Right ventricle myocardium superior (tissue), 1 donor: ENCODE measurements around the gene CEP85. TPM values are rescaled to one million over a fixed set of nuclear protein-coding genes. Genes with fewer than 3 reads are reported as not detected.

Experiments used
- ATAC-seq: fragments of 200-7000 bp; cut with Tn5 transposase; one replicate; pipeline ENCODE4 v1.9.1; 2020; ENCODE audit warnings: mild to moderate bottlenecking; ENCODE audit not compliant: poor library complexity
- DNase-seq: peaks from one replicate; pipeline ENCODE4 v3.0.0-alpha.2; 2020
- intact Hi-C: fragments of 100-400 bp; cut with DNase I; formaldehyde crosslinking; loops from one replicate; pipeline ENCODE4 v1.11.2; 2022
- long read RNA-seq: library from polyadenylated mRNA; unstranded; transcript quantifications from one replicate; pipeline ENCODE4 v2.0.0, GENCODE V29; 2021
- total RNA-seq: library from RNA; stranded (reverse); fragmentation: NEBNext Ultra II Directional; extraction: Animal tissue kit (Norgen Biotek cat#: 25700); gene quantifications from one replicate; pipeline ENCODE4 v1.2.1, GENCODE V29; 2021
- donor health status: DM: no; HTN: yes; CAD: no; lungs with severe emphysema.

CEP85 gene
- 82.5 TPM for total RNA-seq
- long read RNA-seq, transcript CEP85-202 (14 exons, 3,922 nt): major isoform, 39 of 177 reads
- long read RNA-seq, transcript CEP85-203 (10 exons, 2,821 nt): minor isoform, 5 of 177 reads
- long read RNA-seq, transcript CEP85-201 (14 exons, 3,935 nt): minor isoform, 14 of 177 reads
- long read RNA-seq, partial matches to known transcripts: 60 of 177 reads
- long read RNA-seq, other reads (novel, unspliced or antisense): 59 of 177 reads

- ATAC-seq (peak; percentile 99), DNase-seq (peak; percentile 99)
- intact Hi-C loops: loop anchor here (5.0 kb wide), 1 partner anchor 132 kb away; no protein-coding TSS in a partner anchor
Measured at GRCh38 chr1:26233903-26234643, at the start of gene CEP85. TSS of gene CEP85 (plus strand) at chr1:26234200. CDS start at chr1:26239784, 5,584 bp downstream.

GRCh38 chr1:26184883-26185282 is 49.1 kb upstream of the CEP85 start:
- no peak for ATAC-seq
- intact Hi-C loops: loop anchor here (10.0 kb wide), 1 partner anchor 140 kb away; no protein-coding TSS in a partner anchor
- DNase-seq: no peak

- no peak for ATAC-seq
- intact Hi-C loops: loop anchor here (10.0 kb wide), 1 partner anchor 137 kb away; no protein-coding TSS in a partner anchor
- DNase-seq: no peak
Measured at GRCh38 chr1:26187882-26188281, 46.1 kb upstream of the CEP85 start.

- ATAC-seq (no peak), DNase-seq (no peak)
- intact Hi-C loops: loop anchor here (10.0 kb wide), 1 partner anchor 136 kb away; no protein-coding TSS in a partner anchor
Measured at GRCh38 chr1:26188477-26188876, 45.5 kb upstream of the CEP85 start.

- ATAC-seq: no peak
- intact Hi-C loops: loop anchor here (10.0 kb wide), 1 partner anchor 135 kb away; no protein-coding TSS in a partner anchor
- DNase-seq: no peak
Measured at GRCh38 chr1:26189331-26189730, 44.7 kb upstream of the CEP85 start.

GRCh38 chr1:26189751-26190275 is 44.2 kb upstream of the CEP85 start:
- intact Hi-C loops: loop anchor here (10.0 kb wide), 1 partner anchor 135 kb away; no protein-coding TSS in a partner anchor
- ATAC-seq: no peak
- DNase-seq: no peak

GRCh38 chr1:26190373-26190987 is 43.5 kb upstream of the CEP85 start, which contains the start of gene CATSPER4:
TSS of gene CATSPER4 (plus strand) at chr1:26190602. CDS start at chr1:26190628, 26 bp downstream.
- no peak for ATAC-seq
- intact Hi-C loops: no loop called here
- DNase-seq: no peak

GRCh38 chr1:26191739-26192138 is 42.3 kb upstream of the CEP85 start:
- no peak for DNase-seq
- no peak for ATAC-seq
- intact Hi-C loops: no loop called here

GRCh38 chr1:26195805-26196204 is 38.2 kb upstream of the CEP85 start:
- intact Hi-C loops: no loop called here
- DNase-seq (no peak), ATAC-seq (no peak)

- no peak for DNase-seq
- intact Hi-C loops: no loop called here
- no peak for ATAC-seq
Measured at GRCh38 chr1:26197301-26197700, 36.7 kb upstream of the CEP85 start.

- intact Hi-C loops: no loop called here
- no peak for ATAC-seq
Measured at GRCh38 chr1:26197813-26198212, 36.2 kb upstream of the CEP85 start.

GRCh38 chr1:26200413-26200812 is 33.6 kb upstream of the CEP85 start:
- intact Hi-C loops: no loop called here
- no peak for DNase-seq
- no peak for ATAC-seq

More at GRCh38 chr1:26197813-26198212, 36.2 kb upstream of the CEP85 start:
- DNase-seq: no peak

GRCh38 chr1:26203642-26204318 is 30.2 kb upstream of the CEP85 start:
- DNase-seq: no peak
- ATAC-seq: no peak
- intact Hi-C loops: no loop called here

- peak; percentile 69 for ATAC-seq
- intact Hi-C loops: no loop called here
- no peak for DNase-seq
Measured at GRCh38 chr1:26210147-26210870, 23.7 kb upstream of the CEP85 start.

- no peak for ATAC-seq
- intact Hi-C loops: no loop called here
- DNase-seq: no peak
Measured at GRCh38 chr1:26212726-26213125, 21.3 kb upstream of the CEP85 start.

GRCh38 chr1:26213335-26213905 is 20.6 kb upstream of the CEP85 start:
- no peak for ATAC-seq
- intact Hi-C loops: no loop called here

GRCh38 chr1:26215246-26215645 is 18.8 kb upstream of the CEP85 start:
- ATAC-seq (no peak), DNase-seq (no peak)
- intact Hi-C loops: no loop called here

More at GRCh38 chr1:26213335-26213905, 20.6 kb upstream of the CEP85 start:
- DNase-seq: no peak
